Endothelial cell (in vitro differentiated cells): ENCODE data around the gene TMEM130. TPM values are rescaled to one million over a fixed set of nuclear protein-coding genes. Genes with fewer than 3 reads are reported as not detected.

Experiments
- DNase-seq: peaks from one replicate; pipeline ENCODE4 v3.0.0; 2021; ENCODE audit warnings: low spot score
- H3K27ac Mint-ChIP-seq: one replicate; pipeline ENCODE4 v1.8.0; 2021; ENCODE audit warnings: mixed read lengths, inconsistent platforms; ENCODE audit not compliant: unreplicated experiment
- H3K27me3 Mint-ChIP-seq: one replicate; pipeline ENCODE4 v1.8.0; 2021; ENCODE audit warnings: mild to moderate bottlenecking, moderate library complexity, mixed read lengths, inconsistent platforms; ENCODE audit not compliant: unreplicated experiment
- H3K36me3 Mint-ChIP-seq: one replicate; pipeline ENCODE4 v1.8.0; 2021; ENCODE audit warnings: mild to moderate bottlenecking, low read depth, mixed read lengths, inconsistent platforms; ENCODE audit not compliant: unreplicated experiment
- H3K4me1 Mint-ChIP-seq: one replicate; pipeline ENCODE4 v1.8.0; 2021; ENCODE audit warnings: mild to moderate bottlenecking, mixed read lengths, inconsistent platforms; ENCODE audit not compliant: unreplicated experiment
- H3K4me3 Mint-ChIP-seq: one replicate; pipeline ENCODE4 v1.8.0; 2021; ENCODE audit warnings: mild to moderate bottlenecking, mixed read lengths, inconsistent platforms; ENCODE audit not compliant: unreplicated experiment
- H3K9me3 Mint-ChIP-seq: one replicate; pipeline ENCODE4 v1.8.0; 2021; ENCODE audit warnings: mixed read lengths, inconsistent platforms; ENCODE audit not compliant: unreplicated experiment
- CTCF ChIP-seq: fragments of 200-600 bp; sonication (generic); IDR thresholded peaks from one replicate; pipeline ENCODE4 v1.5.0; 2021; ENCODE audit warnings: antibody characterized with exemption; ENCODE audit not compliant: unreplicated experiment
- total RNA-seq: library from RNA; stranded (reverse); fragmentation: NEBNext Ultra II Directional; extraction: Animal tissue kit (Norgen Biotek cat#: 25700); gene quantifications from one replicate; pipeline ENCODE4 v1.2.1, GENCODE V29; 2021; ENCODE audit not compliant: unreplicated experiment

Gene TMEM130
- total RNA-seq, 1 donor from 2014 or later, result not detected

GRCh38 chr7:98816967-98817710 lies 52.7 kb downstream of the TMEM130 start:
- Mint-ChIP-seq H3K27me3 (peaks cover 2% of the 10 kb centered on the region), H3K27ac (no peak overlapping the region), H3K4me1 (peaks cover 4% of the 10 kb centered on the region), H3K4me3 (no peak overlapping the region), H3K36me3 (no peaks in the 10 kb centered on the region), H3K9me3 (no peaks in the 10 kb centered on the region)
- DNase-seq, result no peak
- TF ChIP-seq CTCF, result no peak

- no peak for DNase-seq
- H3K27me3 Mint-ChIP-seq, result peaks cover 2% of the 10 kb centered on the region
- H3K27ac Mint-ChIP-seq, result no peak overlapping the region
- no peaks in the 10 kb centered on the region for H3K9me3 Mint-ChIP-seq
- H3K4me3 Mint-ChIP-seq, result no peak overlapping the region
- H3K4me1 Mint-ChIP-seq, result peaks cover 4% of the 10 kb centered on the region
- no peaks in the 10 kb centered on the region for H3K36me3 Mint-ChIP-seq
- no peak for TF ChIP-seq CTCF
Measured at GRCh38 chr7:98816241-98816640, 53.6 kb downstream of the TMEM130 start.

- Mint-ChIP-seq H3K9me3 (no peaks in the 10 kb centered on the region), H3K36me3 (no peaks in the 10 kb centered on the region), H3K27me3 (peaks cover 2% of the 10 kb centered on the region), H3K4me3 (no peak overlapping the region), H3K4me1 (no peaks in the 10 kb centered on the region), H3K27ac (no peak overlapping the region)
- TF ChIP-seq CTCF, result no peak
- DNase-seq, result no peak
Measured at GRCh38 chr7:98815313-98815712, 54.5 kb downstream of the TMEM130 start.

- DNase-seq, result no peak
- no peaks in the 10 kb centered on the region for H3K9me3 Mint-ChIP-seq
- peaks cover 1% of the 10 kb centered on the region for H3K27me3 Mint-ChIP-seq
- no peaks in the 10 kb centered on the region for H3K36me3 Mint-ChIP-seq
- H3K4me3 Mint-ChIP-seq, result no peak overlapping the region
- no peak for TF ChIP-seq CTCF
- H3K4me1 Mint-ChIP-seq, result no peaks in the 10 kb centered on the region
- H3K27ac Mint-ChIP-seq, result no peak overlapping the region
Measured at GRCh38 chr7:98811299-98811698, 58.5 kb downstream of the TMEM130 start.

GRCh38 chr7:98810153-98810802 lies 59.5 kb downstream of the TMEM130 start:
- DNase-seq, result no peak

More at GRCh38 chr7:98810153-98810802, 59.5 kb downstream of the TMEM130 start:
- Mint-ChIP-seq H3K4me1 (no peaks in the 10 kb centered on the region), H3K27ac (no peak overlapping the region), H3K9me3 (no peaks in the 10 kb centered on the region), H3K27me3 (peaks cover 2% of the 10 kb centered on the region), H3K4me3 (no peak overlapping the region), H3K36me3 (no peaks in the 10 kb centered on the region)
- TF ChIP-seq CTCF, result no peak
